ENCODE results near the gene CBFA2T3.

- TF ChIP-seq CTCF (IDR thresholded peaks at IDR 0.05; ENCODE audit: low read depth, low read length) (no peak), EZH2phosphoT487 (IDR thresholded peaks at IDR 0.05; ENCODE audit: low read depth) (no peak)
Measured at GRCh38 chr16:88840600-88841215, 136.3 kb downstream of the CBFA2T3 start.
